K562 (cell line): ENCODE results near the gene MATN1. TPM values are rescaled to one million over a fixed set of nuclear protein-coding genes. Genes with fewer than 3 reads are reported as not detected.

ENCODE experiments used
- ETV5 ChIP-seq: sonication (generic); formaldehyde crosslinking; IDR thresholded peaks from 2 replicates; pipeline ENCODE4 v1.4.0; 2020; ENCODE audit warnings: low read depth, mild to moderate bottlenecking, missing genetic modification reagents
- FOXA1 ChIP-seq: fragments of 450-650 bp; IDR thresholded peaks from 2 replicates; pipeline ENCODE4 v1.6.1; 2016; ENCODE audit warnings: mild to moderate bottlenecking, borderline replicate concordance
- KLF6 ChIP-seq: fragments of 250-450 bp; sonication (Bioruptor Pico); IDR thresholded peaks from 2 replicates; pipeline ENCODE4 v1.4.0; 2020; ENCODE audit warnings: mild to moderate bottlenecking, moderate library complexity, borderline replicate concordance
- MYBL2 ChIP-seq, 2 experiments: fragments of 450-650 bp in 1 of 2; sonication (generic) in 1 of 2; formaldehyde crosslinking in 1 of 2; IDR thresholded peaks; 2 replicates each; pipeline versions ENCODE4 v1.6.1 to v1.8.1; 2017 to 2022; ENCODE audit warnings: borderline replicate concordance in 1 of 2, inconsistent platforms in 1 of 2, low read depth in 1 of 2, mild to moderate bottlenecking in 1 of 2, missing genetic modification reagents in 1 of 2, moderate library complexity in 1 of 2
- MYC ChIP-seq, 2 experiments: fragments of 250-450 bp in 1 of 2; sonication (Bioruptor Pico) in 1 of 2; IDR thresholded peaks; 2 replicates each; pipeline versions ENCODE4 v1.5.1 to v1.6.1; 2012 to 2021; ENCODE audit warnings: low read depth in 2 of 2, borderline replicate concordance in 1 of 2, improper control_type of control experiment in 1 of 2, low read length in 1 of 2, mild to moderate bottlenecking in 1 of 2, moderate library complexity in 1 of 2
- NFXL1 ChIP-seq: fragments of 450-650 bp; formaldehyde crosslinking; IDR thresholded peaks from 2 replicates; pipeline ENCODE4 v1.4.0; 2021; ENCODE audit warnings: mild to moderate bottlenecking
- OTX1 ChIP-seq: fragments of 450-650 bp; formaldehyde crosslinking; IDR thresholded peaks from 2 replicates; pipeline ENCODE4 v1.4.0; 2022; ENCODE audit warnings: mild to moderate bottlenecking
- PHF21A ChIP-seq: fragments of 450-650 bp; IDR thresholded peaks from 2 replicates; pipeline ENCODE4 v1.6.1; 2017; ENCODE audit warnings: low read depth, borderline replicate concordance
- PURB ChIP-seq: sonication (generic); formaldehyde crosslinking; IDR thresholded peaks from 2 replicates; pipeline ENCODE4 v1.9.0; 2021; ENCODE audit warnings: low read depth, mild to moderate bottlenecking, missing genetic modification reagents
- SMAD3 ChIP-seq: fragments of 450-650 bp; formaldehyde crosslinking; conservative IDR thresholded peaks from 2 replicates; pipeline ENCODE4 v1.4.0; 2020; ENCODE audit warnings: mild to moderate bottlenecking
- SMARCA4 ChIP-seq: fragments of 450-650 bp; IDR thresholded peaks from 2 replicates; pipeline ENCODE4 v1.6.1; 2016
- ZNF165 ChIP-seq: fragments of 250-450 bp; sonication (Bioruptor Pico); IDR thresholded peaks from 2 replicates; pipeline ENCODE4 v1.4.0; 2020; ENCODE audit warnings: borderline replicate concordance
- polyA plus RNA-seq, 8 experiments: library from polyadenylated mRNA; depleted of rRNA in 4 of 8; stranded (reverse) in 5 of 8; unstranded in 3 of 8; fragments of >200 nt; fragmentation: Nextera tagmentation in 2 of 8; fragmentation: Illumina TruSeq in 1 of 8; extraction: Ambion mirVana in 2 of 8; extraction: Trizol in 1 of 8; gene quantifications; 2 replicates each; pipeline versions ENCODE4 v1.2.1 to v1.2.3, GENCODE V29; 2011 to 2014; ENCODE audit warnings: inconsistent platforms in 1 of 8, missing spikeins in 1 of 8
- total RNA-seq, 7 experiments: library from RNA; depleted of rRNA in 6 of 7; stranded (reverse); fragments of >200 nt in 6 of 7; fragmentation: Illumina TruSeq in 2 of 7; extraction: Trizol in 2 of 7; gene quantifications; 2 replicates each; pipeline versions ENCODE4 v1.2.1 to v1.2.3, GENCODE V29; 2011 to 2021; ENCODE audit warnings: low replicate concordance in 1 of 7
- TF ChIP-seq, protein P1 (sequence below): fragments of 250-450 bp; sonication (Bioruptor Pico); IDR thresholded peaks from 2 replicates; pipeline ENCODE4 v1.4.0; 2020; ENCODE audit warnings: mild to moderate bottlenecking
- TF ChIP-seq, protein P2 (sequence below): fragments of 150-350 bp; IDR thresholded peaks from 2 replicates; pipeline ENCODE4 v1.6.1; 2014; ENCODE audit warnings: low read depth, mild to moderate bottlenecking, low read length, borderline replicate concordance
- TF ChIP-seq, protein P3 (sequence below), 2 experiments: IDR thresholded peaks in 1 of 2; conservative IDR thresholded peaks in 1 of 2; 2 replicates each; pipeline ENCODE4 v1.6.1; 2016; ENCODE audit warnings: low read depth in 2 of 2, mild to moderate bottlenecking in 1 of 2, missing compliant biosample characterization in 1 of 2, missing genetic modification characterization in 1 of 2, moderate library complexity in 1 of 2
- TF ChIP-seq, protein P4 (sequence below): fragments of 250-450 bp; sonication (Bioruptor Pico); IDR thresholded peaks from 2 replicates; pipeline ENCODE4 v1.9.0; 2021; ENCODE audit warnings: mild to moderate bottlenecking, inconsistent platforms

Gene MATN1
- total and polyA plus RNA-seq, 9 of the 15 experiments (the other 6 are each of a cell fraction or from before 2014, with no cell fraction given) = 0.10 to 2.3 (median 1.2) TPM

DNA sequence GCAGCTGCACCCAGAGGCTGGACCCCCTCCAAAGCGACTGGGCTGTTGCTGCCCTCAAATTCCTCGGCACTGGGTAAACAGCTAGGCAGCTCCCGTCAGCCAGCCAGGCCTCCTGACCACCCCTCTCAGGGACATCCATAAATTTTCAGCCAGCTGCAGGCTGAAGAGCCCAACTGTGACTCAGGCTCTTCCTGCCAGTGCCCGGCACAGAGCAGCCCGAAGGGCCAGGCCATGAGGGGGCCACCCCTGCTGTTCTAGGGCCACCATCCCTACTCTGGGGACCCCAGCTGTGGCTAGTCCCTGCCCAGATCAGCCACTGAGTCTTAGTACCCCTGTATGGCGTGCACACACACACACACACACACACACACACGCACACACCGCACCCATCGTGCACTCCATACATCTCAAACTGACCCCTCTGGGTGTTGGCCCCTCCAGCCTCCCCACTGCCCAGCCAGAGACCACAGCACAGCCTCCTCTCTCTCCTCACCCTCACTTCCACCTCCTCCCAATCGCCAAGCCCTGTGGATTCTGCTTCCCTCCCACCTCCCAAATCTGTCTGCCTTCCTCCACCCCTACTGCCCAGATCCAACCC is 40.4 kb upstream of the MATN1 start (continued):
- TF ChIP-seq, protein P1, sequence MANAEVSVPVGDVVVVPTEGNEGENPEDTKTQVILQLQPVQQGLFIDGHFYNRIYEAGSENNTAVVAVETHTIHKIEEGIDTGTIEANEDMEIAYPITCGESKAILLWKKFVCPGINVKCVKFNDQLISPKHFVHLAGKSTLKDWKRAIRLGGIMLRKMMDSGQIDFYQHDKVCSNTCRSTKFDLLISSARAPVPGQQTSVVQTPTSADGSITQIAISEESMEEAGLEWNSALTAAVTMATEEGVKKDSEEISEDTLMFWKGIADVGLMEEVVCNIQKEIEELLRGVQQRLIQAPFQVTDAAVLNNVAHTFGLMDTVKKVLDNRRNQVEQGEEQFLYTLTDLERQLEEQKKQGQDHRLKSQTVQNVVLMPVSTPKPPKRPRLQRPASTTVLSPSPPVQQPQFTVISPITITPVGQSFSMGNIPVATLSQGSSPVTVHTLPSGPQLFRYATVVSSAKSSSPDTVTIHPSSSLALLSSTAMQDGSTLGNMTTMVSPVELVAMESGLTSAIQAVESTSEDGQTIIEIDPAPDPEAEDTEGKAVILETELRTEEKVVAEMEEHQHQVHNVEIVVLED (CRISPR knock-in tag) = 0 out of 2 replicates have a peak, but pooled peaks have one; percentile 29
- TF ChIP-seq FOXA1 (no peak), SMARCA4 (no peak), MYC (IDR thresholded peaks at IDR 0.05; ENCODE audit: low read depth, low read length) (no peak), MYC (CRISPR knock-in tag; IDR thresholded peaks at IDR 0.05; ENCODE audit: borderline replicate concordance, low read depth) (0 out of 2 replicates have a peak, but pooled peaks have one; percentile 27), NFXL1 (0 out of 2 replicates have a peak, but pooled peaks have one; percentile 55), MYBL2 (IDR thresholded peaks at IDR 0.05; ENCODE audit: low read depth) (no peak), MYBL2 (CRISPR knock-in tag; IDR thresholded peaks at IDR 0.05; ENCODE audit: borderline replicate concordance) (no peak), ETV5 (CRISPR knock-in tag) (no peak), ZNF165 (peak; percentile 65; the same call in 1 of the 2 replicates), PHF21A (no peak), KLF6 (CRISPR knock-in tag) (peak; percentile 51; the same call in 1 of the 2 replicates), PURB (CRISPR knock-in tag) (no peak), OTX1 (CRISPR knock-in tag) (no peak), SMAD3 (CRISPR knock-in tag) (no peak)
- TF ChIP-seq, protein P2, sequence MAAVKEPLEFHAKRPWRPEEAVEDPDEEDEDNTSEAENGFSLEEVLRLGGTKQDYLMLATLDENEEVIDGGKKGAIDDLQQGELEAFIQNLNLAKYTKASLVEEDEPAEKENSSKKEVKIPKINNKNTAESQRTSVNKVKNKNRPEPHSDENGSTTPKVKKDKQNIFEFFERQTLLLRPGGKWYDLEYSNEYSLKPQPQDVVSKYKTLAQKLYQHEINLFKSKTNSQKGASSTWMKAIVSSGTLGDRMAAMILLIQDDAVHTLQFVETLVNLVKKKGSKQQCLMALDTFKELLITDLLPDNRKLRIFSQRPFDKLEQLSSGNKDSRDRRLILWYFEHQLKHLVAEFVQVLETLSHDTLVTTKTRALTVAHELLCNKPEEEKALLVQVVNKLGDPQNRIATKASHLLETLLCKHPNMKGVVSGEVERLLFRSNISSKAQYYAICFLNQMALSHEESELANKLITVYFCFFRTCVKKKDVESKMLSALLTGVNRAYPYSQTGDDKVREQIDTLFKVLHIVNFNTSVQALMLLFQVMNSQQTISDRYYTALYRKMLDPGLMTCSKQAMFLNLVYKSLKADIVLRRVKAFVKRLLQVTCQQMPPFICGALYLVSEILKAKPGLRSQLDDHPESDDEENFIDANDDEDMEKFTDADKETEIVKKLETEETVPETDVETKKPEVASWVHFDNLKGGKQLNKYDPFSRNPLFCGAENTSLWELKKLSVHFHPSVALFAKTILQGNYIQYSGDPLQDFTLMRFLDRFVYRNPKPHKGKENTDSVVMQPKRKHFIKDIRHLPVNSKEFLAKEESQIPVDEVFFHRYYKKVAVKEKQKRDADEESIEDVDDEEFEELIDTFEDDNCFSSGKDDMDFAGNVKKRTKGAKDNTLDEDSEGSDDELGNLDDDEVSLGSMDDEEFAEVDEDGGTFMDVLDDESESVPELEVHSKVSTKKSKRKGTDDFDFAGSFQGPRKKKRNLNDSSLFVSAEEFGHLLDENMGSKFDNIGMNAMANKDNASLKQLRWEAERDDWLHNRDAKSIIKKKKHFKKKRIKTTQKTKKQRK = no peak
- TF ChIP-seq, protein P3, sequence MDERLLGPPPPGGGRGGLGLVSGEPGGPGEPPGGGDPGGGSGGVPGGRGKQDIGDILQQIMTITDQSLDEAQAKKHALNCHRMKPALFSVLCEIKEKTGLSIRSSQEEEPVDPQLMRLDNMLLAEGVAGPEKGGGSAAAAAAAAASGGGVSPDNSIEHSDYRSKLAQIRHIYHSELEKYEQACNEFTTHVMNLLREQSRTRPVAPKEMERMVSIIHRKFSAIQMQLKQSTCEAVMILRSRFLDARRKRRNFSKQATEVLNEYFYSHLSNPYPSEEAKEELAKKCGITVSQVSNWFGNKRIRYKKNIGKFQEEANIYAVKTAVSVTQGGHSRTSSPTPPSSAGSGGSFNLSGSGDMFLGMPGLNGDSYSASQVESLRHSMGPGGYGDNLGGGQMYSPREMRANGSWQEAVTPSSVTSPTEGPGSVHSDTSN (CRISPR knock-in tag; IDR thresholded peaks at IDR 0.05; ENCODE audit: low read depth) = no peak
- TF ChIP-seq, protein P3 (tag; conservative IDR thresholded peaks at IDR 0.05; ENCODE audit: low read depth) = no peak
- TF ChIP-seq, protein P4, sequence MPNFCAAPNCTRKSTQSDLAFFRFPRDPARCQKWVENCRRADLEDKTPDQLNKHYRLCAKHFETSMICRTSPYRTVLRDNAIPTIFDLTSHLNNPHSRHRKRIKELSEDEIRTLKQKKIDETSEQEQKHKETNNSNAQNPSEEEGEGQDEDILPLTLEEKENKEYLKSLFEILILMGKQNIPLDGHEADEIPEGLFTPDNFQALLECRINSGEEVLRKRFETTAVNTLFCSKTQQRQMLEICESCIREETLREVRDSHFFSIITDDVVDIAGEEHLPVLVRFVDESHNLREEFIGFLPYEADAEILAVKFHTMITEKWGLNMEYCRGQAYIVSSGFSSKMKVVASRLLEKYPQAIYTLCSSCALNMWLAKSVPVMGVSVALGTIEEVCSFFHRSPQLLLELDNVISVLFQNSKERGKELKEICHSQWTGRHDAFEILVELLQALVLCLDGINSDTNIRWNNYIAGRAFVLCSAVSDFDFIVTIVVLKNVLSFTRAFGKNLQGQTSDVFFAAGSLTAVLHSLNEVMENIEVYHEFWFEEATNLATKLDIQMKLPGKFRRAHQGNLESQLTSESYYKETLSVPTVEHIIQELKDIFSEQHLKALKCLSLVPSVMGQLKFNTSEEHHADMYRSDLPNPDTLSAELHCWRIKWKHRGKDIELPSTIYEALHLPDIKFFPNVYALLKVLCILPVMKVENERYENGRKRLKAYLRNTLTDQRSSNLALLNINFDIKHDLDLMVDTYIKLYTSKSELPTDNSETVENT = 0 out of 2 replicates have a peak, but pooled peaks have one; percentile 14
